RWPE2 (cell line): ENCODE measurements around the gene GPR4.

Source experiments
- ATAC-seq: fragments of 200-7000 bp; cut with Tn5 transposase; 3 replicates; pipeline ENCODE4 v1.9.1; 2021; ENCODE audit warnings: low read depth
- DNase-seq: peaks from one replicate; pipeline ENCODE4 v3.0.0-alpha.2; 2020; ENCODE audit warnings: low spot score
- H3K27ac ChIP-seq: fragments of 450-650 bp; 2 replicates; pipeline ENCODE4 v1.5.1; 2017; ENCODE audit warnings: mild to moderate bottlenecking; ENCODE audit not compliant: poor library complexity, severe bottlenecking
- H3K27me3 ChIP-seq: fragments of 250-450 bp; sonication (Bioruptor Pico); 2 replicates; pipeline ENCODE4 v1.5.1; 2021; ENCODE audit warnings: mild to moderate bottlenecking, moderate library complexity; ENCODE audit not compliant: insufficient read depth, poor library complexity, severe bottlenecking
- H3K36me3 ChIP-seq: fragments of 250-450 bp; sonication (Bioruptor Pico); 2 replicates; pipeline ENCODE4 v1.5.1; 2020; ENCODE audit warnings: low read depth, mild to moderate bottlenecking, moderate library complexity
- H3K4me1 ChIP-seq: fragments of 250-450 bp; sonication (Bioruptor Pico); 2 replicates; pipeline ENCODE4 v1.5.1; 2021; ENCODE audit warnings: mild to moderate bottlenecking, moderate library complexity; ENCODE audit not compliant: insufficient read depth, poor library complexity, severe bottlenecking
- H3K4me3 ChIP-seq: fragments of 250-450 bp; sonication (Bioruptor Pico); 2 replicates; pipeline ENCODE4 v1.5.1; 2021; ENCODE audit warnings: mild to moderate bottlenecking, moderate library complexity; ENCODE audit not compliant: severe bottlenecking
- H3K9me3 ChIP-seq: fragments of 250-450 bp; sonication (Bioruptor Pico); 2 replicates; pipeline ENCODE4 v1.5.1; 2021; ENCODE audit warnings: mild to moderate bottlenecking, moderate library complexity; ENCODE audit not compliant: severe bottlenecking
- CTCF ChIP-seq: fragments of 450-650 bp; IDR thresholded peaks from one replicate; pipeline ENCODE4 v1.5.1; 2017; ENCODE audit warnings: mild to moderate bottlenecking, moderate library complexity; ENCODE audit not compliant: poor library complexity, severe bottlenecking

Gene GPR4

DNA sequence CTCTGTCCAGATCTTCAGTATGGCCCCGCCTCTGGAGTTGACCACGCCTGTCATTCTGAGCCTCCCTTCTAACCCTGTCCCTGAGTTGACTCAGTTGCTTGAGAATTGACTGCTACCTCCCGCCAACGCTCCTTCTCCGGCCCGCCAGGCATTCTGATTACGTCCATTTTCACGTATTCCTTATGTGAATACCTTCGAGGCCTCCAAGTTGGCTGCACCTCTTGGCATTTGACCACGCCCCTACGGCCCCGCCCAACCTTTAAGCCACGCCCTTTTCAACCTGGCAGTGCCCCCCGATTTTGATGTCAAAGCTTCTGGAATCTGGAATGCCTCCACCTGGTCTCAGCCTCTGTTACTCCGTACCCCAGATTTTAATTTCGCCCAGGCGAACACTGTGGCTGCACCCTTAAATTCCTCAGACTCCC lies 38.8 kb upstream of the GPR4 start:
- DNase-seq (no peak), ATAC-seq (peak; percentile 4; the same call in 1 of the 3 replicates)
- peak overlapping the region; percentile 90 for H3K27ac ChIP-seq
- peaks cover 14% of the 10 kb centered on the region for H3K36me3 ChIP-seq
- TF ChIP-seq CTCF: no peak
- no peaks in the 10 kb centered on the region for H3K27me3 ChIP-seq
- peaks cover 13% of the 10 kb centered on the region for H3K4me1 ChIP-seq
- H3K4me3 ChIP-seq: peak overlapping the region; percentile 21
- H3K9me3 ChIP-seq: no peaks in the 10 kb centered on the region

DNA sequence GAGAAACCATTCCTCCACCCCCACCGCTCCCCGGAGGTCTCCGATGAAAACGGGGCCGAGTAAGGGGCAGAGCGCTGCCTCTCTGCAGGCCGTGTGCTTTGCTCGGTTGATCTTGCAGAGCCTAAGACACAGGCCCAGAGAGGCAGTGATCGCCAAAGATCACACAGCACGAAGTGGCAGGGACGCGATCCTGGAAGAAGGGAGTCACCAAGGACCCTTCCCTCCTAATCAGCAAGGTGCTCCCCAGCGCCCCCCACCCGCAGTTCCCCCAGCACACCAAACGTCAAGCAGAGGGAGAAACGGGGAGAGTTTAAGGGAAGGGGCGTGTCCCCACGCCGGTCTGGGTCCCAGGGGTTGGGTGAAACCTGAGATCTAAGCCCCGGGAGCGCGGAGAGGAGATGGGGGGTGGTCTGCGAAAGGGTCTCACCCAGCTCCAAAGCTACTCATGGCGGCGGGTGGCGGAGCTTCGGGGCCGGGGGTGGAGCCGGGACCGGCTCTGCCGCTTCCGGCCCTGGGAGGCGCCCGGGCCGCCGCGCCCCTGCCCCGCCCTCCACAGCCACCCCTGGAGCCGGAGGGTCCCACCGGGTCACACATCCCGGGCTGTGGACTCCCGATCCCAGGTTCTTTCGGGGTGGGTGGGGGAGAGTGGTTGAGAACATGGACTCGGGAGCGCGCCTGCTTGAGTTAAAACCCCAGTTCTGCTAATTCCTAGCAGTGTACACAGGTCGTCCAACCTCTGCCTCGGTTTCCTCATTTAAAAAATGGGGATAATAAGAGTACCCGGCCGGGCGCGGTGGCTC lies 37.1 kb upstream of the GPR4 start, which contains the start of gene EML2:
Gene EML2 (minus strand): TSS at position 468 of the 800 bp plus-strand sequence. CDS start 21 bp downstream, at position 447.
- Histone ChIP-seq H3K27me3 (no peaks in the 10 kb centered on the region), H3K27ac (peak within 1 kb of the TSS; percentile 90), H3K4me1 (peaks cover 13% of the 10 kb centered on the region), H3K36me3 (peaks cover 17% of the 10 kb centered on the region), H3K9me3 (no peaks in the 10 kb centered on the region), H3K4me3 (peak within 1 kb of the TSS; percentile 47)
- TF ChIP-seq CTCF: peak; percentile 43
- DNase-seq (no peak), ATAC-seq (no peak; the same call in 2 of the 3 replicates)

DNA sequence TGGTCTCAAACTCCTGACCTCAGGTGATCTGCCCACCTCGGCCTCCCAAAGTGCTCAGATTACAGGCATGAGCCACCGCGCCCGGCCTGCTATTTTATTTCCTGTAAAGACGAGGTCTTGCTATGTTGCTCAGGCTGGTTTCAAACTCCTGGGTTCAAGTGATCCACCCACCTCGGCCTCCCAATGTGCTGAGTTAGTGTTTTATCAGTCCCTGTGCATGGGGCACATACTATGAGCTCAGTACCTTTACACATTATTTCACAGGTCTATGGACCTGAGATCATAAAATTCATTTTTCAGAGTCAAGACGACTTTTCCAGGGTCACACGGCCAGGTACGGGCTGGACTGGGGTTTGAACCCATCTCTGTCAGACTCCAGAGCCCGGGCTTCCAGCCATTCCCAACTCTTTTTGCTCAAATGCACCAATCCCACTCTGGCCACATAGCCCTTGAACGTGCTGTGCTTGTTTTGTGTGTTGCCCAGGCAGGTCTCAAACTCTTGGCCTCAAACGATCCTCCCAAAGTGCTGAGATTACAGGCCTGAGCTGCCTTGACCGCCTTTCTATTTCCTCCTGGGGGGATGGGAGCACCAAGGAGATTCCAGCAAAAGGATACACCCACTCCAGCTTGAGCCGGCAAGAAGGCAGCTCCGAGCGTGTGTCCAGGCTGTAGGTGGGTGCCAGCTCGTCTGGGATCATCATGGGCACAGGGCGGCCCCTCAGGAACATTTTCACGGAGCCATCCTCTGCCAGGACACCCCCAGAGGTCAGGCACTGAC lies 36.1 kb upstream of the GPR4 start:
- Histone ChIP-seq H3K9me3 (no peaks in the 10 kb centered on the region), H3K27ac (peak overlapping the region; percentile 90), H3K36me3 (peaks cover 17% of the 10 kb centered on the region), H3K4me3 (peak overlapping the region; percentile 47), H3K27me3 (no peaks in the 10 kb centered on the region), H3K4me1 (peaks cover 13% of the 10 kb centered on the region)
- DNase-seq: no peak
- no peak for TF ChIP-seq CTCF
- ATAC-seq: peak; percentile 13

GRCh38 chr19:45636902-45637301 lies 34.9 kb upstream of the GPR4 start:
- peaks cover 17% of the 10 kb centered on the region for H3K36me3 ChIP-seq
- no peak for DNase-seq
- ATAC-seq: no peak
- H3K27ac ChIP-seq: peak overlapping the region; percentile 90
- H3K27me3 ChIP-seq: no peaks in the 10 kb centered on the region
- no peak for TF ChIP-seq CTCF
- H3K4me1 ChIP-seq: peaks cover 14% of the 10 kb centered on the region
- H3K4me3 ChIP-seq: no peak overlapping the region
- H3K9me3 ChIP-seq: no peaks in the 10 kb centered on the region
